Prostate gland (tissue), 2 donors: Measurements from ENCODE around the gene LSM7.

Experiments
- POLR2A ChIP-seq: fragments of 450-650 bp; IDR thresholded peaks from one replicate; pipeline ENCODE4 v1.6.1; 2016; ENCODE audit warnings: antibody characterized with exemption, mild to moderate bottlenecking
- TF ChIP-seq, protein P1 (sequence below), 4 experiments: fragments of 200-600 bp in 2 of 4; fragments of 450-650 bp in 2 of 4; sonication (generic) in 2 of 4; IDR thresholded peaks; 1 replicate in 3 of 4; 2 replicates in 1 of 4; pipeline ENCODE4 v1.5.1; 2016 to 2019; ENCODE audit warnings: antibody characterized with exemption in 4 of 4, mild to moderate bottlenecking in 2 of 4, moderate library complexity in 2 of 4

DNA sequence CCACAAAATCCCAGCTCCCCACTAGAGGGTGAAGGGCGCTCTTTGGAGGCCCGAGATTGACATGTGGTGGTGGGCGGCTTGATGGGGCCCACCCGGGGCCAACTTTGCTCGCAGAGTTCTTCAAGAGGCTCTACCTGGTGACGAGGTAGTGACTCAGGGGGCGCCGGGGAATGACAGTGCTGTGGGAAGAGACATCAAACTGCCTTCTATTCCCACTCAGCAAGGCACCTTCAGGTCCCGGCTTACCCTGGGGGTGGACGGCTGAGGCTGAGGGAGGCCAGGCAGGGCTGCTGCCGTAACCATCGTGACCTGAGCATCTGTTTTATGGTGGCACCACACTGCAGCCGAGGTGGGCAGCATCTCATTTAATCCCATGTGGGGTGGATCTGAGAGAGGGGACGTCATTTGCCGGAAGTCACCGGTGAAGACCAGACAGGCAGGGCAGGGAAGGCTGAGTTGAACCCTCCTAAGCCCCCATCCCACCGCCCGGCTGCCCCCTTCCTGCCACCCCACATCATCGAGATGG is 22.0 kb downstream of the LSM7 start:
- TF ChIP-seq POLR2A: no peak
- TF ChIP-seq, protein P1, sequence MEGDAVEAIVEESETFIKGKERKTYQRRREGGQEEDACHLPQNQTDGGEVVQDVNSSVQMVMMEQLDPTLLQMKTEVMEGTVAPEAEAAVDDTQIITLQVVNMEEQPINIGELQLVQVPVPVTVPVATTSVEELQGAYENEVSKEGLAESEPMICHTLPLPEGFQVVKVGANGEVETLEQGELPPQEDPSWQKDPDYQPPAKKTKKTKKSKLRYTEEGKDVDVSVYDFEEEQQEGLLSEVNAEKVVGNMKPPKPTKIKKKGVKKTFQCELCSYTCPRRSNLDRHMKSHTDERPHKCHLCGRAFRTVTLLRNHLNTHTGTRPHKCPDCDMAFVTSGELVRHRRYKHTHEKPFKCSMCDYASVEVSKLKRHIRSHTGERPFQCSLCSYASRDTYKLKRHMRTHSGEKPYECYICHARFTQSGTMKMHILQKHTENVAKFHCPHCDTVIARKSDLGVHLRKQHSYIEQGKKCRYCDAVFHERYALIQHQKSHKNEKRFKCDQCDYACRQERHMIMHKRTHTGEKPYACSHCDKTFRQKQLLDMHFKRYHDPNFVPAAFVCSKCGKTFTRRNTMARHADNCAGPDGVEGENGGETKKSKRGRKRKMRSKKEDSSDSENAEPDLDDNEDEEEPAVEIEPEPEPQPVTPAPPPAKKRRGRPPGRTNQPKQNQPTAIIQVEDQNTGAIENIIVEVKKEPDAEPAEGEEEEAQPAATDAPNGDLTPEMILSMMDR (IDR thresholded peaks at IDR 0.05): no peak
